GM21526 (cell line): Measurements from ENCODE around the gene SLC7A1.

Experiments used
- ATAC-seq: cut with Tn5 transposase; IDR thresholded peaks from one replicate; pipeline ENCODE4 v1.9.1; 2021; ENCODE audit warnings: moderate library complexity; ENCODE audit not compliant: unreplicated experiment, low FRiP score

SLC7A1 gene

DNA sequence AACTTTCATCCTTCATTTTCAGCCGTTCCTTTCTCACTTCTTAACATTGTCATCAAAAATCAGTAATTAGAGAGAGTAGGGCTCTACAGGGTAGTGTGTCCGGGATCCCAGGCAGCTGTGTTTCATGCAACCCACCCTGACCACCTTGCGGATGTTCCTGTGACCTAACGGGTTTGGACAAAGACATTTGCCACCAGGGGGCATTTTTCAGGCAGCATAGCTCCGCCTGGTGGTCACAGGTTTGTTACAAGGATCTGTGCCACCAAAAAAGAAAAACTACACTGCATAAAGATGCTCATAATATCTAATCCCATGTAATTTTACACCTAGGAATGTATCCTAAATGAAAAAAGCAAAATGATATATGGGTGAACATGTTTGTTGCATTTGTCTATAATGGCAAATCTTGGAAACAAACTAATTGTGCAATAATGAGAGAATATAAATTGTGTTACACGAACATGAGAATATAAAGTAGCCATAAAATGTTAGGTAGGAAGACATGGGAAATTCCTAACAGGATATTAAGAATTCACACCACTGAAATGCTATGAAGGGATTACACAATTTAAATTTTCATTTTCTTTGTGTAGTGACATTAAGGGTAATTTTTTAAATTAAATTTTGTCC is 123.0 kb downstream of the SLC7A1 start:
- ATAC-seq: no peak

DNA sequence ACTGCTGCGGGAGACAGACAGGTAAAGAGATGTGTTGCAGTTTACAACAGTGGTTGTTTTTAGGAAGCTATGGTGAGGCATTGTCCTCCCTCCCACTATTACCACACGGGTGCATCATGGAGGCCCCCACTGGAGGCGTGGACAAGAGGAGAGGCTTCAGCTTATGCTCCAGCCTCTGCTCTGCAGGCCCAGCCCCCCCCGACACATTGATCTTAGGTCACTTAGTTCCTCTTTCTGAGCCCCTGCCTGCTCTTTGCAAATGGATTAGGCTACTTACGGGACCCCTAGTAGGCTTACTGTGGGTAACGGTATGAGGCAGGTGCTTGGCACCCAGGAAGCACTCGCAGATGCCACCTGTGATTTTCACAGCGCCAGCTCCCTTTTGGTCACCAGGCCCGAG is 123.9 kb downstream of the SLC7A1 start:
- no peak for ATAC-seq

DNA sequence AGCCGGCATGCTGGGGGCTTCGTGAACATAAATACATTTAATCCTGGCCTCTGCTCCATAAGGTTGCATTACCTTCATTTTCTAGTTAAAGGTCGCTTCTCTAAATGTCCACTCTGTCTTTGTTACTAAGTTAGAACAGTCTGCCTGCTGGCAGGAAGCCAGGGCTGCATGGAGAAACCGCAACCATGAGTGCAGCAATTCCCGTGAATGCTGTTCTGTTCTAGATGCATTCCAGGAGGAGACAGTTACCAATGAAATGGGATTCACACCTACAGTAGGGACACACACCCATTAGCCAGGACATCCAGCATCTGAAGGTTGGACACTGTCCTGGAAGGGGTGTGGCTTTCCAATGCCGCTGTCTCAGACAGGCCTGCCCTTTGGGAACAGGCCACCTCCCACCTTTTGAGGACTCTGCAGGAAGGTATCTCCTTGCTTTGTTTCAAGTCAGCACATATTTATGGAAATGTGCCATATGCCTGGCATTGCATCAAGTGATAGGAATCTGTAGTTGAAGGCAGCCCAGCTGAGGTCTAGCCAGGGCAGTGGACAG is 129.7 kb downstream of the SLC7A1 start:
- no peak for ATAC-seq

DNA sequence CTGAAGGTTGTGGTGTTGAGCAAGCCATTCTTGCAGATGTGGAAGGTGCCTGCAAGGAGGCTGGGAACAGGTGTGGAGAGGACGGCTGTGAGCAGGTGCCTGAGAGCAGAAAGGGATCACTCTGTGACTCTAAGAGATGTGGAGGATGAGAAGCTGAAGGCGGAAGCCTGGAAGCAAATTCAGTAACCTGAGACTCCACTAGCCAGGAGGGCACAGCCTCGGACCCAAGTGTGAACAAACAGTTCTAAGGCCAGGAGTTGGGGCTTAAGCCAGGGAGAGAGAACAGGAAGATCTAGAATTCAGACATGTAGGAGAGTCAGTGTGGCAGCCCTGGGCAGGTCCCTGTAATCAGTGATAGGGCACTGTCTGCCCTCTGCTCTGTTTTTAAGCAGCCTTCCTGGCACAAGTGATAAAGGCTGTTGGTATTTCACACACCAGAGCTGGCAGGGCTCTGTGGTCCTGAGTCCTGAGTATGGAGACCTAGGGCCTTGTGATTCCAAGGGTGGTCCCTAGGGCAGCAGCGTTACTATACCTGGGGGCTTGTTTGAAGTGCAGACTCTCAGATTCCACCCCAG is 131.3 kb downstream of the SLC7A1 start:
- no peak for ATAC-seq

DNA sequence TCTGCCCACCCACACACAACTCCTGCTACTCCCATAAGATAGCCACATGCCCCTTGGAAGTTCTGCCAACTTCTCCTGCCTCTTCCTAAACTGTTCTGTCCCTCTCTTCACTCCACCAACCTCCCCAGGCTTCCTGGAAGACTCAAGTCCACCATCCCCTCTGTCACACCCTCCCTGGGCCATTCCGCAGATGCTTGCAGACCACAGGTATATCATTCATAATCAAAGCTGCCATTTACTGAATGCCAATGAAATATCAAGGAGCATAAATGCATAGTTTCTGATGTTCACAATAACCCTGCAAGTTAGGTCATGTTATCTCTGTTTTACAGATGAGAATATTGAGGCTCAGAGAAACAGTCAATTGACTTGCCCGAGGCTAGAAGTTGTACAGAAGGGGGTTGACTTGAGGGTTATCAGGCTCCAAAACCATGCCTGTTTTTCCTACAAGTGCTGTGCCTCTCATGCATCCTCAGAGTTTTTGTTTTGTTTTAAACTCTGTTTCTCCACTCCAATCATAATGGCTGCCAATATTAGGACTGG is 135.6 kb downstream of the SLC7A1 start:
- no peak for ATAC-seq
